Endothelial cell of umbilical vein (primary cell): ENCODE data around the gene CPEB2.

ENCODE experiments used
- EZH2 ChIP-seq: IDR thresholded peaks from 2 replicates; pipeline ENCODE4 v1.6.1; 2012; ENCODE audit warnings: borderline replicate concordance, low read depth, mild to moderate bottlenecking, moderate library complexity, low read length, inconsistent platforms; ENCODE audit not compliant: severe bottlenecking
- GATA2 ChIP-seq: IDR thresholded peaks from 2 replicates; pipeline ENCODE4 v1.7.0; 2011; ENCODE audit warnings: low read depth, mild to moderate bottlenecking, moderate library complexity, mixed read lengths, low read length; ENCODE audit not compliant: insufficient read length, insufficient read depth
- POLR2A ChIP-seq: IDR thresholded peaks from 2 replicates; pipeline ENCODE4 v1.6.1; 2012; ENCODE audit warnings: low read depth, mild to moderate bottlenecking, control low read depth, low read length
- POLR2AphosphoS5 ChIP-seq: IDR thresholded peaks from 2 replicates; pipeline ENCODE4 v1.6.1; 2012; ENCODE audit warnings: low read depth, mild to moderate bottlenecking, control low read depth, low read length, moderate library complexity; ENCODE audit not compliant: insufficient read depth
- TF ChIP-seq, protein P1 (sequence below), 2 donors: IDR thresholded peaks; 1 replicate in 1 of 2; 2 replicates in 1 of 2; pipeline ENCODE4 v1.5.1; 2011; ENCODE audit warnings: low read length in 2 of 2, mild to moderate bottlenecking in 2 of 2, moderate library complexity in 2 of 2, control low read depth in 1 of 2, inconsistent platforms in 1 of 2, low read depth in 1 of 2; ENCODE audit not compliant: insufficient read depth in 1 of 2; ENCODE audit errors: extremely low read depth in 1 of 2
- TF ChIP-seq, protein P2 (sequence below): IDR thresholded peaks from 2 replicates; pipeline ENCODE4 v1.6.1; 2011; ENCODE audit not compliant: insufficient read depth, insufficient read length

DNA sequence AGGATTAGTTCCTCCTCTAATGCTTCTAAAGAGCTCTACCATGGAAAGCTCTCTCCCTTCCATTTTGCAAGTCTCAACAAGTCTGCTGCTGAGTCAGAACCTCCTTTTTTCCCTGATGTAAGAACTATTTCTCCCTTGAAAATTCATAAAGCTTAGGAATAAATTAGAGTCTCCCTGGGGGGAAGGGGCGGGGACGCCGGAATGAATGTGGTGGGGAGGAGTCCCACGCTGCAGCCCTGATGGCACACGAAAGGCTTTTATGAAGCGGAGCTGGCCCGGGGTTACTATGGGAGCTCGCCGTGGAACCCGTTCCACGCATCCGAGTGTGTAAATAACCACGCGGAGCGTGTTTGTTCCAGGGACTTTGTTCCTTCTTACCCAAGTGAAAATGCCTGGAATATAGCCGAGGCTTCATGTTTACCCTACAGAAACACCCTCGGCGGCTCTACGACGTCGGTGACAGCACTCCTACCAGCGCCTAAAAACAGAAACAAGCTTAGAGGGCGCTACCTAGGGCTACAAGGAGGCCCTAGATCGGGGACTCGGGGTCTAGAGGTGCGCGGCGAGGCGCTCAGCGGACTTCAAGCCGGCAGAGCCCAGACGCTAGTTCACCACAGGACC lies 923 bp upstream of the CPEB2 start:
- TF ChIP-seq, protein P1, sequence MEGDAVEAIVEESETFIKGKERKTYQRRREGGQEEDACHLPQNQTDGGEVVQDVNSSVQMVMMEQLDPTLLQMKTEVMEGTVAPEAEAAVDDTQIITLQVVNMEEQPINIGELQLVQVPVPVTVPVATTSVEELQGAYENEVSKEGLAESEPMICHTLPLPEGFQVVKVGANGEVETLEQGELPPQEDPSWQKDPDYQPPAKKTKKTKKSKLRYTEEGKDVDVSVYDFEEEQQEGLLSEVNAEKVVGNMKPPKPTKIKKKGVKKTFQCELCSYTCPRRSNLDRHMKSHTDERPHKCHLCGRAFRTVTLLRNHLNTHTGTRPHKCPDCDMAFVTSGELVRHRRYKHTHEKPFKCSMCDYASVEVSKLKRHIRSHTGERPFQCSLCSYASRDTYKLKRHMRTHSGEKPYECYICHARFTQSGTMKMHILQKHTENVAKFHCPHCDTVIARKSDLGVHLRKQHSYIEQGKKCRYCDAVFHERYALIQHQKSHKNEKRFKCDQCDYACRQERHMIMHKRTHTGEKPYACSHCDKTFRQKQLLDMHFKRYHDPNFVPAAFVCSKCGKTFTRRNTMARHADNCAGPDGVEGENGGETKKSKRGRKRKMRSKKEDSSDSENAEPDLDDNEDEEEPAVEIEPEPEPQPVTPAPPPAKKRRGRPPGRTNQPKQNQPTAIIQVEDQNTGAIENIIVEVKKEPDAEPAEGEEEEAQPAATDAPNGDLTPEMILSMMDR (IDR thresholded peaks at IDR 0.05; ENCODE audit: extremely low read depth in 1 of 2, insufficient read depth in 1 of 2, low read depth in 1 of 2, low read length in 2 of 2), result no peak
- TF ChIP-seq POLR2A (peak; percentile 23), POLR2AphosphoS5 (no peak), GATA2 (no peak), EZH2 (no peak)
- TF ChIP-seq, protein P2, sequence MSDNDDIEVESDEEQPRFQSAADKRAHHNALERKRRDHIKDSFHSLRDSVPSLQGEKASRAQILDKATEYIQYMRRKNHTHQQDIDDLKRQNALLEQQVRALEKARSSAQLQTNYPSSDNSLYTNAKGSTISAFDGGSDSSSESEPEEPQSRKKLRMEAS, result no peak
